Fibroblast of skin of left biceps (primary cell): ENCODE measurements around the gene KDM3B.
"Not testable (repeated sequence)": the region's sequence is repeated elsewhere in the genome, so short reads cannot be mapped to it uniquely, and the experiment has no call there.

Source experiments
- DNase-seq, 2 experiments: peaks; one replicate each; pipeline ENCODE4 v3.0.0-alpha.2; 2013; ENCODE audit warnings: low read depth in 2 of 2

The KDM3B gene

GRCh38 chr5:138389332-138389731, 36.8 kb downstream of the KDM3B start:
- no peak for DNase-seq

GRCh38 chr5:138389911-138390310, 37.4 kb downstream of the KDM3B start:
- not testable (repeated sequence) for DNase-seq

- no peak for DNase-seq
These were observed 39.4 kb downstream of the KDM3B start for GRCh38 chr5:138391859-138392386.

DNA sequence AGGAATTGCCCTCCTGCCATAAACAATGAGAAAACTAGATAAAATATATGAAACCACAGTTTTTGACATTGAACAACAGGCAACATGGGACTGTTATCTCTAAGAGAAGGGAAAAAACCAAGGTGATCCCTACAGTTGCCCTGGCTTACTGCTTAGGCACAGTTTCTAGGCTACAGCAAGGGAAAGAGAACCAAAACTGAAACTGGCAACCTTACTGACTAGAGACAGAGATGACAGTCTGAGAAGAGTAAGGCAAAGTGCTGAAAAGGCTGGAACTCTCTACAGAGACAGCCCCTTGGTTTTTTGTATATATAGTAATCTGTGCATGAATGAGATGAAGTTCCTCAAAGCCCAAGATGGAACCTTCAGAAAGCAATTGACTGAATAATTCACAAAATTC, 50.2 kb downstream of the KDM3B start:
- DNase-seq, result no peak

DNA sequence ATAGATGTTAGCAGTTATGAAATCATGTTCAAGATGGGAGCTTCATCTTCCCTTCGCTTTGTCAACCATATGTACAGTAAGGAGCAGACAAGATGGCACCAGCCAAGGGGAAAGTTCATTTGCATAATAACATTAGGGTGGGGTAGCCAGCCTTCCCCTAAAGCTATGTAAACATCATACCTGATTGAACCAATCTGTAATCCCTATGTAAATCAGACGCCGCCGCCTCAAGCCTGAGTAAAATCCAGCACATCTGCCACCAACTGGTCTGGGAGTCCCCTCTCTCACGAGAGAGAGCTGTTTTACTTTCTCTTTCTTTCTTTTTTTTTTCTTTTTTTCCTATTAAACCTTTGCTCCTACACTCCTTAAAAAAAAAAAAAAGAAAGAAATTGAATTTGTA, 55.5 kb downstream of the KDM3B start:
- DNase-seq, result no peak

GRCh38 chr5:138410996-138411640, 58.6 kb downstream of the KDM3B start:
- DNase-seq, result not testable (repeated sequence)

- no peak for DNase-seq
These were observed 66.0 kb downstream of the KDM3B start for GRCh38 chr5:138418444-138418843.

GRCh38 chr5:138425079-138425478, 72.6 kb downstream of the KDM3B start:
- no peak for DNase-seq

DNA sequence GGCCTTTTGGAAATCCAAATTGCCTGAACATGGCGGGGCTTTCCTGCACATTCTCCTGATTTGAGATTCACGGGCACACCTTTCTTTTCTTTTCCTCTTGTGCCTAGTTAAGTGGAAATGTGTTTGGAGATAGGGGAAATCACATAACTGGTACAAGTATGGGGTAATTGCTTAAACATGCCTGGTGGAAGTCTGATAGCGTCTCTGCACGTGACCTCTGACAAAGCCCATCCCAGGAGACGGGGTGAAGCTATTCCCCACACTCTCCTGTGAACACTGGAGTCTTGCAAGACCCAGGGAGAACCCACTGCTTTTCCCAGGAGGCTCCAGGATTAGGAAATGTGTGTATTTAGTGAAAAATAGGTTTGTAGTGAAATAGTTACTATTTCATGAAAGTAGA, 83.5 kb downstream of the KDM3B start:
- DNase-seq, result no peak

GRCh38 chr5:138438003-138438723, 85.7 kb downstream of the KDM3B start:
- DNase-seq, result no peak

- peak in 1 of 2 experiments; percentile 4 for DNase-seq
These were observed 86.4 kb downstream of the KDM3B start, which contains the start of gene REEP2 for GRCh38 chr5:138438724-138439476. Gene REEP2 (plus strand): TSS chr5:138439057. CDS start chr5:138439209, 152 bp downstream.

DNA sequence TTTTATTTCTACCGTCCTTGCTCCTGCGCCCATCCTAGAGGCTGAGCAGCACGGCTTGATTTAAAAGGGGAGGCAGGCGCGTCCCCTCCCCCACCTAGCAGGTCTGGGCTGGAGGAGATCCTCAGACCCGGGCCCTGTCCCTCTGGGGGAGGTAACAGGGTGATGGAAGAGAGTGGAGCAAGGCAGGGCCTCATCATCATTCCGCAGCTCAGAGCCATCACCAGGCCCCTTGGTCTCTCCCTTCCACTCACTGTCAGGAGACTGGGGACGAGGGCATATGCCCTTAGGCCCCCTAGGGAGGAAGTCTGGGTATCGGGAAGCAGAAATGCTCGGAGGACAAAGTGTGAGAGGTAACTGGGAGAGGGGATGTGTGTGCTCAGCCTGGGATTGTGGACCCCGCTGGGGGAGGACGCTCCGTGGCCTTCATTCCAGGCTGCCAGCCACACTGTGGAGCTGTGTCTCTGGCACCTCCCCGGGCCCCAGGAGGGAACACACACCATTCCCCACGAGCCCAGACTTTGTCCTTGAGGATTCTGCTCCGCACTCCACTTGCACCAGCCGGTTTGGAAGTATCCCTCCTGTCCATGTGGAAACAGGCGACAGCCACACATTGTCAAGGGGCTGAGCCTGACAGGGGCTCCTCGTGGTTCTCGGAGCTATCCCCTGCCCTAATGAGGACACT, 87.1 kb downstream of the KDM3B start:
- DNase-seq, result no peak

GRCh38 chr5:138440159-138441073, 87.9 kb downstream of the KDM3B start:
- no peak for DNase-seq

- DNase-seq, result no peak
These were observed 88.7 kb downstream of the KDM3B start for GRCh38 chr5:138441221-138441620.

DNA sequence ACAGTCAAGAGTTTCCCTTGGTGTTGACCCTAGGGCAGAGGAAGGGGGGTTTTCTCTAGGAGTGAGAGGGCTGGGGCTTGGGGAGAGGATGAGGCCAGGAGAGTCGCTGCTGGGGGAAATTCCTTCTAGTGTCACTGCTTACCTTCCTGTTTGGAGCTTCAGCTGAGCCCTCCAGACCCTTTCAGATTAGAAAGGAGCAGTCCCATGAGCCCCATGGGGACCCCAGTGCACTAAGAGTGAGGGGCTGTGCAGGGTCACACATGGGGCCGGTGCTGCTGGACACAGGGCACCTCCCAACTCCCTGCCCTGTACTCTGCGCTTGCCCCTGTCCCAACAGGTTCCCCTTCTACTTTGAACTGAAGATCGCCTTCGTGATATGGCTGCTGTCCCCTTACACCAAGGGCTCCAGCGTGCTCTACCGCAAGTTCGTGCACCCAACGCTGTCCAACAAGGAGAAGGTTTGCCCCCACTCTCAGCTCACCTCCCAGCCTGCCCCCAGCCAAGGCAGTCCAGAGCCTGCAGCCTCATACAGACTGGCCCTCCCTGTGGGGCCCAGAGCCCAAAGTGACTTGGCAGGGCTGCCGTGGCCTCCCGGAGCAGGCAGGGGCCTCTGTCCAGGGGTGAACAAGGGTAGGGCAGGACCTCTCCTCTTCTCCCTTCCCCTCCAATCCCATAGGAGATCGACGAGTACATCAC, 91.7 kb downstream of the KDM3B start:
- DNase-seq, result no peak

DNA sequence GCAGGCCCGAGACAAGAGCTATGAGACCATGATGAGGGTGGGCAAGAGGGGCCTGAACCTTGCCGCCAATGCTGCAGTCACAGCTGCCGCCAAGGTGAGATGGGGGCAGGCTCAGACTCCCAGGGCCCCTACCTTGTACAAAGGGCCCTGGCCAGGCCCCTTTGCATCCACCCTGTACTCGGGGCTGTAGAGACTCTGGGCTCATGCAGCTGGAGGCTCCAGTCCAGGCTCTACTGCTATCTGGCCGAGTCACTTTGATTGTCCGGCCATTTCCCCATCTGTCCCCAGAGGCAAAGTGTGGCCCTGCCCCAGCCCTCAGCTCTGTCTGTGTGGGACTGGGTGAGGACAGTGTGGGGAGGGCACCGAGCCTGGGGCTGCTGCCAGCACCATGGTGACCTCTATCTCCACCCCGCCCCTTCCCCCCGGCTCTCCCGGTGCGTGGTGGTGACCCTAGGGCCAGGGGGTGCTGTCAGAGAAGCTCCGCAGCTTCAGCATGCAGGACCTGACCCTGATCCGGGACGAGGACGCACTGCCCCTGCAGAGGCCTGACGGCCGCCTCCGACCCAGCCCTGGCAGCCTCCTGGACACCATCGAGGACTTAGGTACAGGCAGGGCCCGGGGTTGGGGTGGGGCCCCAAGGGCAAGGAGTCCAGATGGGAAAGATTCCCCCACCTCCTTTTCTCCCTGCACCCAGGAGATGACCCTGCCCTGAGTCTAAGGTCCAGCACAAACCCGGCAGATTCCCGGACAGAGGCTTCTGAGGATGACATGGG, 92.5 kb downstream of the KDM3B start:
- no peak for DNase-seq

DNA sequence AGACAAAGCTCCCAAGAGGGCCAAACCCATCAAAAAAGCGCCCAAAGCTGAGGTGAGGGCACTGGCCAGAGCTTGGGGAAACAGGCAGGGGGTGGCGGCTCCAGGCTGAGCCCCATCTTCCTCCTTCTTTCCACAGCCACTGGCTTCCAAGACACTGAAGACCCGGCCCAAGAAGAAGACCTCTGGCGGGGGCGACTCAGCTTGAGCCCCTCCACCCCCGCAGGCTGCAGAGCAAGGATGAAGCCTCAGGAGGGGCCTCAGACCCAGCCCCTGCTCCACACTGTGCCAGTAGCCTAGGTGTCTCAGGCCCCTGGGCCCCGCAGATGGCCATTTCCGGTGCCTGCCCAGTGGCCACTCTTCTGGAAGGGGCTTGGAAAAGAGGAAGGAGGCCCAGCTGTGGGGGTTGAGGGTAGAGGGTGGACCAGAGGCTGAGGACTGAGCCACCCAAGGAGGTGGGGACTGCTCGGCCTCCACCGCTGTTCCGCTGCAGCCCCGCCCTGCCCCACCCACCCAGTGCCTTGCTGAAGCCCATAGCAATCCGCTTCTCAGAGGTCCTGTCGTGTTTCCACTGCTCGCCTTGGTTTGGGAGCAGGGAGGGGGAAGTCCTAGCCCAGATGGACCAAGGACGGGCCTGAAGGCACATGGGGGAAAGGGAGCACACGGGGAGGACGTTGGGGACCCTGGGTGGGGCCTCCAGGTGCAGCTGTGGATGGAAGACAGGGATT, 93.2 kb downstream of the KDM3B start:
- DNase-seq, result no peak

DNA sequence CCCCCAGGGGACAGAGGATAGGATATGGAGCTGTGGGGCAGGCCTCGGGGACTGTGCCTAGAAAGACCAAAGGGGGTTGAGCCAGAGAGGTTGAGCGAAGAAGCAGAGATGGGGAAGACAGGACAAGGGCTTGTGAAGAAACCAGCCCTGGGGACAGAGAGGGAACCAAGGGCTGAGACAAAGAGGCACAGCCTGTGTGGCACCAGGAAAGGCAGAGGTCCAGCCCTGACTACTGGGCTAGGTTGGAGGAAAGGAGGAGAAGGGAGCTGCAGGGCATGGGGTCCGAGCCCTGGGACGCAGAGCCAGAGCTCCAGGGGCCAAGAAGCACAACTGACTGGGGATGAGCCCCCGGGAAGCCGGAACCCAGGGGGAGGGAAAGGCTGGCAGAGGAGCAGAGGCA, 95.6 kb downstream of the KDM3B start:
- no peak for DNase-seq
